Right lobe of liver (tissue), 4 donors: ENCODE results near the gene MAPRE2.

ENCODE experiments used
- CTCF ChIP-seq, 4 donors: fragments of 200-600 bp in 3 of 4; fragments of 450-650 bp in 1 of 4; IDR thresholded peaks; one replicate each; pipeline versions ENCODE4 v1.5.1 to v1.8.0; 2016 to 2022; ENCODE audit warnings: antibody characterized with exemption in 4 of 4, mild to moderate bottlenecking in 2 of 4
- POLR2A ChIP-seq: fragments of 450-650 bp; IDR thresholded peaks from one replicate; pipeline ENCODE4 v1.6.1; 2017; ENCODE audit warnings: antibody characterized with exemption, mild to moderate bottlenecking
- donor health status: DM: no; HTN: no; CAD: no.
- donor health status: DM: no; HTN: no; CAD: no.
- donor health status: DM: no; HTN: yes; CAD: no.

- TF ChIP-seq CTCF (IDR thresholded peaks at IDR 0.05) (no peak), POLR2A (no peak)
These were observed 19.1 kb downstream of the MAPRE2 start for GRCh38 chr18:35060122-35060815.
